ENCODE data around the gene TEX14. TPM values are rescaled to one million over a fixed set of nuclear protein-coding genes. Genes with fewer than 3 reads are reported as not detected.

Gene TEX14
- polyA plus RNA-seq, 1 of the 3 experiments (the other 2 are of a cell fraction) = 0.02 TPM

DNA sequence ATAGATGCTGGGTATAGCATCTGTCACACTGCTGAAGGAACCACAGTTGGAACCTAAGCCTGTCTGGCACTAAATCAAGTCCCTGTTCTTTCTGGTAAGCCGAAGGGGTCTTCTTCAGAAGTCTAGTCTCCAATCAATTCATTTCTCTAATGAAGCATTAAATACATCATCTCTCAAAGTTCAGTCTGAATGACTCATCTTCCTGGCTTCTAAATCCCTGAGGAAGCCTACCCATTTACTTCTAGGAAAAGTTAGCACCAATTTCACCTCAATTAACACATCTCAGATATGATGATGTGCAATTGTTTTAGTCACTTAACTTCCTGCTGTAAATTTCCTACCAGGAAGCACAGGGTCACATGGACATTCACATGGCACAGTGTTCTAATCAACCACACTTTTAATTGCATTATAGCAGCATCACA lies 49.9 kb downstream of the TEX14 start:
- H3K9me2 ChIP-seq = no peaks in the 10 kb centered on the region
- no peak overlapping the region for H3K9ac ChIP-seq
- WGBS (ENCODE audit: low lambda C conversion rate) = 79% methylated on average over 1 of the region's 1 CpG
- H3K27ac ChIP-seq (ENCODE audit: low read depth in 2 of 2, low read length in 1 of 2) = no peak overlapping the region
- H4K20me1 ChIP-seq (ENCODE audit: insufficient read depth) = no peaks in the 10 kb centered on the region
- POLR2A ChIA-PET = no interaction called here
- no peaks in the 10 kb centered on the region for H3K9me3 ChIP-seq
- H3K4me1 ChIP-seq (ENCODE audit: control insufficient read depth in 1 of 2, insufficient read depth in 2 of 2, low read depth in 1 of 2, low read length in 1 of 2) = no peaks in the 10 kb centered on the region
- no peak overlapping the region for H3K4me2 ChIP-seq
- H3K36me3 ChIP-seq (replicated peaks in 1 of 2; ENCODE audit: control insufficient read depth in 1 of 2, insufficient read depth in 2 of 2, low read length in 1 of 2) = no peaks in the 10 kb centered on the region
- H3F3A ChIP-seq (replicated peaks; ENCODE audit: insufficient read depth) = no peaks in the 10 kb centered on the region
- H3K79me2 ChIP-seq (ENCODE audit: insufficient read depth) = no peaks in the 10 kb centered on the region
- H2AFZ ChIP-seq (ENCODE audit: low read depth) = no peak overlapping the region
- no peaks in the 10 kb centered on the region for H3K27me3 ChIP-seq (ENCODE audit: insufficient read depth)
- no peak overlapping the region for H3K4me3 ChIP-seq (ENCODE audit: low read depth in 2 of 2, low read length in 1 of 2)
- TF ChIP-seq FOSL2 (IDR thresholded peaks at IDR 0.05; ENCODE audit: borderline replicate concordance, low read depth) = peak; percentile 42; the same call in 1 of the 2 replicates
- TF ChIP-seq FOXM1 (IDR thresholded peaks at IDR 0.05; ENCODE audit: low read depth) = no peak
- TF ChIP-seq JUND (IDR thresholded peaks at IDR 0.05) = no peak
- no peak for TF ChIP-seq RCOR1 (IDR thresholded peaks at IDR 0.05; ENCODE audit: low read length)
- no peak for TF ChIP-seq EP300 (IDR thresholded peaks at IDR 0.05; ENCODE audit: borderline replicate concordance in 1 of 2, low read depth in 1 of 2, low read length in 1 of 2)
- TF ChIP-seq GABPA (IDR thresholded peaks at IDR 0.05; ENCODE audit: low read depth) = no peak
- CTCF ChIA-PET = interaction anchor here (1.8 kb wide), 1 partner anchor 10 kb away, joined by 5 read pairs; no protein-coding TSS in a partner anchor
- no peak for DNase-seq

DNA sequence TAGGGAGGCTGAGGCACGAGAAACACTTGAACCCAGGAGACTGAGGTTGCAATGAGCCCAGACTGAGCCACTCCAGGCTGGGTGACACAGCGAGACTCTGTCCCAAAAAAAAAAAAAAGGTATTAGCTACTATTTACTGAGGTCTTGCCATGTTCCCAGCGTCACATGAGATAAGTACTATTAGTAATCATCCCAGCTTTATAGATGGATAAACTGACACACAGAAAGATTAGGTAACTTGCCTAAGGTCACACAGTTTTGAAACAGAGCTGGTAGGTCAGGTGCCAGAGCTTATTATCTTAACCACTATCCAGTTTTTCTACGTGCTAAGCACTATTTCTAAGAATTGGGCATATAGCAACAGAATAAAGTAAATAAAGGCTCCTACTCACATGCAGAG lies 51.6 kb downstream of the TEX14 start:
- ChIA-PET POLR2A (interaction anchor here (1.8 kb wide), 1 partner anchor 8 kb away, joined by 12 read pairs; no protein-coding TSS in a partner anchor), CTCF (interaction anchor here (0.7 to 1.1 kb wide), 3 partner anchors 18 to 53 kb away, joined by 3 read pairs; no protein-coding TSS in a partner anchor)
- no peaks in the 10 kb centered on the region for H3F3A ChIP-seq (replicated peaks; ENCODE audit: insufficient read depth)
- H3K4me1 ChIP-seq (ENCODE audit: control insufficient read depth in 1 of 2, insufficient read depth in 2 of 2, low read depth in 1 of 2, low read length in 1 of 2) = no peaks in the 10 kb centered on the region
- H3K27me3 ChIP-seq (ENCODE audit: insufficient read depth) = no peaks in the 10 kb centered on the region
- H3K9ac ChIP-seq = no peak overlapping the region
- no peak for DNase-seq
- H2AFZ ChIP-seq (ENCODE audit: low read depth) = no peak overlapping the region
- no peaks in the 10 kb centered on the region for H4K20me1 ChIP-seq (ENCODE audit: insufficient read depth)
- H3K9me3 ChIP-seq = no peaks in the 10 kb centered on the region
- no peak overlapping the region for H3K27ac ChIP-seq (ENCODE audit: low read depth in 2 of 2, low read length in 1 of 2)
- TF ChIP-seq, protein P1, sequence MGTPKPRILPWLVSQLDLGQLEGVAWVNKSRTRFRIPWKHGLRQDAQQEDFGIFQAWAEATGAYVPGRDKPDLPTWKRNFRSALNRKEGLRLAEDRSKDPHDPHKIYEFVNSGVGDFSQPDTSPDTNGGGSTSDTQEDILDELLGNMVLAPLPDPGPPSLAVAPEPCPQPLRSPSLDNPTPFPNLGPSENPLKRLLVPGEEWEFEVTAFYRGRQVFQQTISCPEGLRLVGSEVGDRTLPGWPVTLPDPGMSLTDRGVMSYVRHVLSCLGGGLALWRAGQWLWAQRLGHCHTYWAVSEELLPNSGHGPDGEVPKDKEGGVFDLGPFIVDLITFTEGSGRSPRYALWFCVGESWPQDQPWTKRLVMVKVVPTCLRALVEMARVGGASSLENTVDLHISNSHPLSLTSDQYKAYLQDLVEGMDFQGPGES (IDR thresholded peaks at IDR 0.05; ENCODE audit: low read depth, low read length) = no peak
- TF ChIP-seq NRF1 (IDR thresholded peaks at IDR 0.05; ENCODE audit: low read depth, low read length) = no peak
- TF ChIP-seq YY1 (IDR thresholded peaks at IDR 0.05; ENCODE audit: low read depth) = no peak
- no peak for TF ChIP-seq EP300 (IDR thresholded peaks at IDR 0.05; ENCODE audit: borderline replicate concordance in 1 of 2, low read depth in 1 of 2, low read length in 1 of 2)
- TF ChIP-seq RAD21 (IDR thresholded peaks at IDR 0.05; ENCODE audit: low read length) = no peak
- no peak for TF ChIP-seq FOXM1 (IDR thresholded peaks at IDR 0.05; ENCODE audit: low read depth)
- TF ChIP-seq, protein P2, sequence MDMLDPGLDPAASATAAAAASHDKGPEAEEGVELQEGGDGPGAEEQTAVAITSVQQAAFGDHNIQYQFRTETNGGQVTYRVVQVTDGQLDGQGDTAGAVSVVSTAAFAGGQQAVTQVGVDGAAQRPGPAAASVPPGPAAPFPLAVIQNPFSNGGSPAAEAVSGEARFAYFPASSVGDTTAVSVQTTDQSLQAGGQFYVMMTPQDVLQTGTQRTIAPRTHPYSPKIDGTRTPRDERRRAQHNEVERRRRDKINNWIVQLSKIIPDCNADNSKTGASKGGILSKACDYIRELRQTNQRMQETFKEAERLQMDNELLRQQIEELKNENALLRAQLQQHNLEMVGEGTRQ (IDR thresholded peaks at IDR 0.05; ENCODE audit: borderline replicate concordance, low read depth, low read length) = no peak
- TF ChIP-seq TEAD4 (IDR thresholded peaks at IDR 0.05; ENCODE audit: borderline replicate concordance, insufficient read depth) = no peak
- TF ChIP-seq FOSL2 (IDR thresholded peaks at IDR 0.05; ENCODE audit: borderline replicate concordance, low read depth) = no peak
- no peak for TF ChIP-seq NFIC (IDR thresholded peaks at IDR 0.05; ENCODE audit: borderline replicate concordance)
- TF ChIP-seq POLR2AphosphoS5 (IDR thresholded peaks at IDR 0.05; ENCODE audit: low read depth, low read length) = no peak
- H3K9me2 ChIP-seq = no peaks in the 10 kb centered on the region
- no peak overlapping the region for H3K4me2 ChIP-seq
- H3K79me2 ChIP-seq (ENCODE audit: insufficient read depth) = no peaks in the 10 kb centered on the region
- H3K36me3 ChIP-seq (replicated peaks in 1 of 2; ENCODE audit: control insufficient read depth in 1 of 2, insufficient read depth in 2 of 2, low read length in 1 of 2) = no peaks in the 10 kb centered on the region
- no peak overlapping the region for H3K4me3 ChIP-seq (ENCODE audit: low read depth in 2 of 2, low read length in 1 of 2)
- 61% methylated on average over 4 of the region's 4 CpGs for WGBS (ENCODE audit: low lambda C conversion rate)

Data from SK-N-SH (cell line).